Measurements from ENCODE around the gene TAAR1. TPM values are rescaled to one million over a fixed set of nuclear protein-coding genes. Genes with fewer than 3 reads are reported as not detected.

Gene TAAR1
- total RNA-seq, 1 experiment from 2014 or later: not detected

GRCh38 chr6:132687306-132687705 lies 28.3 kb upstream of the TAAR1 start:
- Histone ChIP-seq H3K23me2 (ENCODE audit: insufficient read length, low read depth, low read length, poor library complexity, severe bottlenecking) (no peaks in the 10 kb centered on the region), H2AFZ (ENCODE audit: low read length) (peak overlapping the region; percentile 8), H3K18ac (ENCODE audit: insufficient read length, low read depth, low read length) (no peak overlapping the region), H4K20me1 (ENCODE audit: control insufficient read depth, insufficient read depth, insufficient read length) (no peaks in the 10 kb centered on the region), H4K91ac (ENCODE audit: insufficient read length, low read depth, low read length) (no peak overlapping the region), H4K8ac (replicated peaks; ENCODE audit: insufficient read length, low read depth, low read length) (no peak overlapping the region), H3K79me1 (ENCODE audit: insufficient read depth, low read depth, low read length, poor library complexity, severe bottlenecking) (no peaks in the 10 kb centered on the region), H3K4me1 (ENCODE audit: insufficient read depth, low read length) (no peaks in the 10 kb centered on the region), H3K14ac (ENCODE audit: insufficient read depth, low read length) (no peak overlapping the region; the same call in 1 of the 2 replicates), H2BK15ac (ENCODE audit: low read depth, low read length) (no peak overlapping the region), H2AK5ac (ENCODE audit: insufficient read length, low read length) (no peak overlapping the region), H3K23ac (ENCODE audit: insufficient read length, low read depth, low read length) (no peak overlapping the region), H3K79me2 (ENCODE audit: insufficient read depth, low read length) (no peaks in the 10 kb centered on the region), H2BK120ac (ENCODE audit: low read depth, low read length, poor library complexity, severe bottlenecking) (no peak overlapping the region), H3K4me2 (ENCODE audit: insufficient read depth, insufficient read length, low read length) (no peak overlapping the region), H3K56ac (ENCODE audit: insufficient read length, low read depth, low read length) (no peak overlapping the region), H4K5ac (ENCODE audit: insufficient read length, low read depth, low read length) (no peak overlapping the region), H3K9ac (ENCODE audit: extremely low read depth, insufficient read length, low read length) (no peak overlapping the region), H3K4ac (ENCODE audit: low read depth, low read length) (no peak overlapping the region), H2BK20ac (ENCODE audit: low read depth, low read length, poor library complexity, severe bottlenecking) (no peak overlapping the region), H3T11ph (ENCODE audit: low read length) (no peak overlapping the region), H2BK5ac (ENCODE audit: insufficient read length, low read length) (no peak overlapping the region), H3K9me3 (ENCODE audit: control insufficient read depth, low read depth, low read length) (no peaks in the 10 kb centered on the region), H3K27ac (ENCODE audit: insufficient read length, low read depth, low read length) (no peak overlapping the region), H3K27me3 (ENCODE audit: insufficient read depth, low read length) (no peaks in the 10 kb centered on the region), H2BK12ac (ENCODE audit: insufficient read length, low read depth, low read length) (no peak overlapping the region)
- no peak for DNase-seq
- peaks cover 7 to 9% of the 10 kb centered on the region in 2 experiments; a peak in 3 of 4 replicates for H3K4me1 Mint-ChIP-seq
- H3K4me3 Mint-ChIP-seq: no peak overlapping the region
- no peaks in the 10 kb centered on the region for H3K36me3 Mint-ChIP-seq (ENCODE audit: insufficient read depth in 1 of 3, low read depth in 3 of 3)
- no peak overlapping the region for H3K27ac Mint-ChIP-seq
- no peaks in the 10 kb centered on the region for H3K27me3 Mint-ChIP-seq (ENCODE audit: low read depth)
- no CpG with 5 or more reads among the region's 5 CpGs for WGBS (ENCODE audit: extremely low coverage, insufficient read length, low lambda C conversion rate)
- TF ChIP-seq, protein P1, sequence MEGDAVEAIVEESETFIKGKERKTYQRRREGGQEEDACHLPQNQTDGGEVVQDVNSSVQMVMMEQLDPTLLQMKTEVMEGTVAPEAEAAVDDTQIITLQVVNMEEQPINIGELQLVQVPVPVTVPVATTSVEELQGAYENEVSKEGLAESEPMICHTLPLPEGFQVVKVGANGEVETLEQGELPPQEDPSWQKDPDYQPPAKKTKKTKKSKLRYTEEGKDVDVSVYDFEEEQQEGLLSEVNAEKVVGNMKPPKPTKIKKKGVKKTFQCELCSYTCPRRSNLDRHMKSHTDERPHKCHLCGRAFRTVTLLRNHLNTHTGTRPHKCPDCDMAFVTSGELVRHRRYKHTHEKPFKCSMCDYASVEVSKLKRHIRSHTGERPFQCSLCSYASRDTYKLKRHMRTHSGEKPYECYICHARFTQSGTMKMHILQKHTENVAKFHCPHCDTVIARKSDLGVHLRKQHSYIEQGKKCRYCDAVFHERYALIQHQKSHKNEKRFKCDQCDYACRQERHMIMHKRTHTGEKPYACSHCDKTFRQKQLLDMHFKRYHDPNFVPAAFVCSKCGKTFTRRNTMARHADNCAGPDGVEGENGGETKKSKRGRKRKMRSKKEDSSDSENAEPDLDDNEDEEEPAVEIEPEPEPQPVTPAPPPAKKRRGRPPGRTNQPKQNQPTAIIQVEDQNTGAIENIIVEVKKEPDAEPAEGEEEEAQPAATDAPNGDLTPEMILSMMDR (conservative IDR thresholded peaks at IDR 0.05): no peak
- H3K9me3 Mint-ChIP-seq: no peaks in the 10 kb centered on the region
